Tracheal epithelial cell (primary cell): ENCODE data around the gene CHMP5. TPM values are rescaled to one million over a fixed set of nuclear protein-coding genes. Genes with fewer than 3 reads are reported as not detected.

Experiments
- total RNA-seq: library from RNA; depleted of rRNA; stranded (reverse); fragments of >200 nt; gene quantifications from 2 replicates; pipeline ENCODE4 v1.2.1, GENCODE V29; 2014

CHMP5 gene
- 143 and 191 TPM in 2 replicates for total RNA-seq

GRCh38 chr9:33264473-33265177 is at the start of gene CHMP5, which contains the start of gene BAG1:
Gene CHMP5 (plus strand): TSS chr9:33265049. CDS start chr9:33265079, 30 bp downstream.
Gene BAG1 (minus strand): TSS chr9:33264708.

GRCh38 chr9:33239921-33240320 is 24.9 kb upstream of the CHMP5 start, which contains the start of gene SPINK4:
Gene SPINK4 (plus strand): TSS chr9:33240167. CDS start chr9:33240209, 42 bp downstream.

GRCh38 chr9:33290247-33291030 is 25.6 kb downstream of the CHMP5 start, which contains the start of gene NFX1:
Gene NFX1 (plus strand): TSS chr9:33290516. CDS start chr9:33290573, 57 bp downstream.

Other genes with a start within 250 kb of the CHMP5 start
- 40.7 and 71.8 TPM in 2 replicates for gene DNAJA1, start 239.8 kb upstream of the CHMP5 start, total RNA-seq
- gene SMU1, start 188.4 kb upstream of the CHMP5 start, total RNA-seq: 34.2 and 39.0 TPM in 2 replicates
- 35.9 and 46.7 TPM in 2 replicates for gene B4GALT1, start 97.7 kb upstream of the CHMP5 start, total RNA-seq
- gene SPINK4, start 24.9 kb upstream of the CHMP5 start, total RNA-seq: not detected in 2 replicates
- gene BAG1, start 341 bp upstream of the CHMP5 start, total RNA-seq: 26.0 and 62.0 TPM in 2 replicates
- gene NFX1, start 25.5 kb downstream of the CHMP5 start, total RNA-seq: 15.7 and 21.1 TPM in 2 replicates
- not detected in 2 replicates for gene AQP7, start 137.5 kb downstream of the CHMP5 start, total RNA-seq
- 18.3 and 148 TPM in 2 replicates for gene AQP3, start 182.5 kb downstream of the CHMP5 start, total RNA-seq
- gene NOL6, start 208.9 kb downstream of the CHMP5 start, total RNA-seq: 38.8 and 42.0 TPM in 2 replicates